NOMO-1 (cell line): ENCODE measurements around the gene POU5F2.

Source experiments
- DNase-seq, 2 experiments: peaks; one replicate each; lab custom pipeline; 2025; ENCODE audit not compliant: unreplicated experiment in 2 of 2; lab: John Stamatoyannopoulos, UW

The POU5F2 gene, protein sequence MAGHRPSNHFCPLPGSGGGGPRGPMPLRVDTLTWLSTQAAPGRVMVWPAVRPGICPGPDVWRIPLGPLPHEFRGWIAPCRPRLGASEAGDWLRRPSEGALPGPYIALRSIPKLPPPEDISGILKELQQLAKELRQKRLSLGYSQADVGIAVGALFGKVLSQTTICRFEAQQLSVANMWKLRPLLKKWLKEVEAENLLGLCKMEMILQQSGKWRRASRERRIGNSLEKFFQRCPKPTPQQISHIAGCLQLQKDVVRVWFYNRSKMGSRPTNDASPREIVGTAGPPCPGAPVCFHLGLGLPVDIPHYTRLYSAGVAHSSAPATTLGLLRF

DNA sequence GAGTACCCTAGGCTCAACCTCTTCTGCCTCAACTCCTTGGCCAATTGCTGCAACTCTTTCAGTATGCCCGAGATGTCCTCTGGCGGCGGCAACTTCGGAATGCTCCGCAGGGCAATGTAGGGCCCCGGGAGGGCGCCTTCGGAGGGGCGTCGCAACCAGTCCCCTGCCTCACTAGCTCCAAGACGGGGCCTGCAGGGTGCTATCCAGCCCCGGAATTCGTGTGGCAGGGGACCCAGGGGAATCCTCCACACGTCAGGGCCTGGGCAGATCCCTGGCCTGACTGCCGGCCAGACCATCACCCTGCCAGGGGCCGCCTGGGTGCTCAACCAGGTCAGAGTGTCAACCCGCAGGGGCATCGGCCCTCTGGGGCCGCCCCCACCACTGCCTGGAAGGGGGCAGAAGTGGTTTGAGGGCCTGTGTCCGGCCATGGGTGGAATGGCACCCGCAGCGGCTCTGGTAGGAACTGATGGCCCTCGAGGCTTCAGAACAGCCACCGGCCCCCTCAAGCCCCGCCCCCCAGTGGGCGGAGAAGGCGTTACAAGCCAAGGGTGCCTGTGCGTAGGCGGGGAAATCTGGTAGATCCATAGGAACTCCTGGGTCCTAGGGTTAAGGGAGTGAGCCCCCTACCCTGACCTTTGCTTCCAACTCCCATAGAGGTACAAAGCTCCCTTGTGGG is at the start of gene POU5F2:
Gene POU5F2, minus strand, starts transcription at position 465 of the 676 bp plus-strand sequence. Its CDS starts 37 bp downstream, at position 428.
- no peak for DNase-seq

DNA sequence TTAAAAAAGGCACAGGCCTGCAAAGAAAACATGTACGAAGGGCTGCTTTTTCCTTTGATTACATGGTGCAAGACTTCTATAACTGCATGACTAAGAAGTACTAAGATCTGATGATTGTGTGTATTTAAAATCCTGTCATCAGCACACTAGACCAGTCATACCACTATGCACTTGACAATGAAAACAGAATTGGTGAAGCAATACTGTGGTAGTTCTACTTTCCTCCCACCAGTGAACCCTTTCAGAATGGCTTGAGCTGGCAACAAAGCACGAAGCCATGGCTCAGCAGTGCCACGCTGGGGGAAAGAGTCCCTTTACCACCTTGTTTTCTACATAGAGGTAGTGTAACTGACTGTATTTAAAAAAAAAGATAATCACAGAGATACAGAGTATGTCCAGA is 49.0 kb upstream of the POU5F2 start:
- DNase-seq: no peak

DNA sequence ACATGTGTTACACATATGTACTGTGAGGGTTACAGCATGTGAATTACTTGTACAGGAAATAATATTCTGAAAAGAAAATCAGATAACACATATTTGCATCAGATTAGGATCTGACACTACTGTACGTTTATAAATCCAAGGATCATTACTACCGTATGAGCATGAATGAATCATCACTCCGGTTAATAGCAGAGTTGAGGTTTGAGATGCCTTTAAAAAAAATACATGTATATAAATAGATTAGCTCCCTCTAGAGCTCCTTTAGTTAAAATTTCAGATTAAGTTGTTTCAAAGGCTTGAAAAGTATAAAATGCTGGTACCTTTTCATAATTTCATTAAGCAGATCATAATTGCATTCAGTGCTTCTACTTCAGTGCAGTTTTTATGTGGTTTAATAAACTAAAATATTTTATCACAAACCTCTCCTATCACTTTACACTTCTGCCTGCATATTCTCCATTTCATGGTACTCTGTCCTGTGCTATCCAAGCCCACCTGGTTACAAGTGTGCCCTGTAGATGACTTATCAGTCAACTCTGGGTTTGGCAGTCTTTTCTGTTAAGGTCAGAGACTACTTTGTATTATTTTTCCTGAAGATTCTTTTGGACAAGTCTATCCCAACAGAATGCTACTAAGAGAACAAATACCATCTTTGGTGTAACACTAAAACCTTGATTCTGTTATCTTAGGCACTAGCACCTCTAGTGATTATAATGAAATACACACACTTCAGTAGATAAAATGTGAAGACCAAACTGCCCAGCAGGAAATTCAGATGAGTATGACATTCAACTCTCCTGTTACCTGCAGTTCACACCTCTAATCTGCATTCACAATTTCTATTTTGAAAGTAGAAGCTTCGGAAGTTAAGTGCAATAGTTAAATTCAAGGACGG is 48.0 kb upstream of the POU5F2 start:
- no peak for DNase-seq

DNA sequence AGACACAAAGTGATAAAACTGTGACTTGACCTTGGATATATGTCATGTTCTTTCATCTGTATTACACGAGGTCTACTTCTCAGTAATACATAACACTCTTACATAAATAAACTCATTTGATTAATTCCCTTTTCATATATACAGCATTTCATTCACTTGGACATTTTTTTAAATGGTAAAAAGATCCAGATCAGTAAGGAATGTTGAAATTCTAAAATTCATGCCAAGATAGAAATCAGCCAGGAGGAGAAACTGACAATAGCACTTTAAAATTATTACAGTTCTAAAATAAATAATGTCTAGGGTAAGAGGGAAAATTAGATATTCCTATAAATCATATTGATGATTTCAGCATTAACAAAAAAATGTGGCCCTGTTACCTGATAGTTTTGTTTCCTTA is 46.2 kb upstream of the POU5F2 start:
- DNase-seq: no peak

DNA sequence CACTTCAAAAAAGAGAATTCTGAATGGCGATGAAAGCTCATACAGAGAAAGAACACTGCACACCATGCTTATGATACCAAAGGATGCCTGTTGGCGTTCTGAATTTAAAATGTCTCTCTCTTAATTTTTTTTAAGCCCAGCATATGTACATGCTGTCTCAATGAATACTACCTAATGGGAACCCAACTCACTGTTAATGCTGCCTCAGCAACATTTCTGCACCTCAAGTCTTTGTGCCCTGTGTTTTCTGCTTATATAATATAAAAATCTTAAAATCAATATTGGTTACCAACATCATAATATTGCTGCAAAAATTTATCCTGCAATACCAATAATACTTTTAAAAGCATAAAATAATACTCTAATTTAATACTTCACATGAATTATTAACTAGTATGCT is 44.1 kb upstream of the POU5F2 start:
- DNase-seq: no peak

DNA sequence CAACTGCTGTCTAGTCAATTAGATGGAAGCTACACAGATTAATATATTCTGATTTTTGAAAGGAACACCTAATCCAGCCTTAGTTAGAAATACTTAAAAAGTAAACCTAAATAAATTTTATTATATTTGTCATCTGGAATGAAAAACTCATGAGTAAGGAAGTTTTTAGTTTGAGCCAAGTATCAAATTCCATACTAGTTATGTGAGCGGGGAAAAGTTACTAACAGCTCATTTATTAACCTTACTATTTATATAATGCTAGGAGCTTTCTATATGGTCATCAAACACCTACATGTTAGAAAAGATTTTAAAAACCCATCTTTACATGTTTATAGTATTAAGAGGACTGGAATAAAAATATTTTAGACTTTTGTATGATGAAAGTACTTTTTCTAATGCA is 41.6 kb upstream of the POU5F2 start:
- DNase-seq: no peak

DNA sequence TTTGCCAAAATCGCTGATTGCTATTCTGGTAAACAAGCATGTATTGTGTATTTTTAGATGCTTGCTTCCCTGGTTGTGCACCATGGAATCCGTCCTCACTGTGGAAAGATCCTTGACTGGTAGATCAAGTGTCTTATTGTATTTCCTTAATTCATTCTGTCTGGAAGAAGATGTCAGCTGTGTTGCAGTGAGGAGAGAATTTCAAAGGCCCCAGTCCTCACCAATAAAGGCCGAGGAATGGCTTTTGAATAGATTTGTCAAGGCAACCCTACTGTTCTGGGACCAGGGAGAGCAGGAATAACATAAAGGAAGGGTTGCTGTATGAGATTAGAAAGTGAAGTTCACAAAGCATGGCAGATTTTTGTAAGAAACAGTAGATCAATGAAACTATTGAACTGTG is 36.2 kb upstream of the POU5F2 start:
- no peak for DNase-seq

DNA sequence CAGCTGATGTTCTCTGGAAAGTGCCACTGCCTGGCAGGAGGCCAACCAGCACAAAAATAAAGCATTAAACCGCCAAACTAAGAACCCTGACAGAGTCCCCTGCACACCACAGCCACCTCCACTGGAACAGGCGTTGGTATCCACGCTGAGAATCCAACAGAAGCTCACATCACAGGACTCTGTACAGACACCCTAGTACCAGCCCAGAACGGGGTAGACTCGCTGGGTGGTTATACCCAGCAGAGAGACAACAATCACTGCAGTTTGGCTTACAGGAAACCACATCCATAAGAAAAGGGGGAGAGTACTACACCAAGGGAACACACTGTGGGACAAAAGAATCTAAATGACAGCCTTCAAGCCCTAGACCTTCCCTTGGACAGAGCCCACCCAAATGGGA is 15.0 kb upstream of the POU5F2 start:
- no peak for DNase-seq

DNA sequence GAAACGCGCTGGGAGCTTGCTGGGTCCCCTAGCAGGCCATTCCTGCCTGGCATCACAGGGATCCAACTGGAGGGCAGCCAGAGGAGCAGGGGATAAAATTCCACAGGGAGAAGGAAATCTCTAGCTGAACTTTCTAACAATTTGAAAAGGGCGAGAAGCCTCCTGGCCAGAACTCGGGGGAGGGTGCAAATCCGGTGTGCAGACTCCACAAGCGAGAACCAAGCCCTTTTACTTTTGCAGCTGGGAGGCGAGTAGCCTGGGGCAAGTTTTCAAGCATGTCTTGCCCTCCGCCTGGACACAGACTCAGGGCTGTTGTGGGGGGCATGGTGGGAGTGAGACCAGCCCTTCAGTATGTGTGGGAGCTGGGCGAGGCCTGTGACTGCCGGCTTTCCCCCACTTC is 14.3 kb upstream of the POU5F2 start:
- no peak for DNase-seq

DNA sequence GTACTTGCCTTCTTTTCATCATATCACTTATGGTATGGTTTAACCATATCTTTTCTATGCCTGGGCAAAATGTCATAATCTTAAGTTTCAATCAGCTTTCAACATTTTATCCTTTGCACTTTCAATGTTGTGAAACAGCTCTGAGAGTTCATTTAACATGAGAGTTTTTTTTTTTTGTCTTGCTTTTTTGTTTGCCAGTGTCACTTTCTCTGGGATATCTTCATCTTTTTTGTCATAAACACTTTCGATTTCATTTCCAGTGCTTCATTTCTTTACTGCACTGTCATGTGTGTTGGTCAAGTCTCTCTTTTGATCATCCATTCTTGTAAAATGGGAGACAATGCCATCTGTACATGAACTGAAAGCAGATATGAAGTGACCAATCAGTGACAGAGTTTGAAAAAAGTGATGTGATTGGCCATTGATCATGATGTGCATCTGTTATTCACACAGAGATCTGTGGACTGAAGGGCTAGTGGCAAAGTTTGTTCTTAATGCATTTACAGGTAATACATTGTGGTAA is 7.5 kb upstream of the POU5F2 start:
- DNase-seq: no peak

DNA sequence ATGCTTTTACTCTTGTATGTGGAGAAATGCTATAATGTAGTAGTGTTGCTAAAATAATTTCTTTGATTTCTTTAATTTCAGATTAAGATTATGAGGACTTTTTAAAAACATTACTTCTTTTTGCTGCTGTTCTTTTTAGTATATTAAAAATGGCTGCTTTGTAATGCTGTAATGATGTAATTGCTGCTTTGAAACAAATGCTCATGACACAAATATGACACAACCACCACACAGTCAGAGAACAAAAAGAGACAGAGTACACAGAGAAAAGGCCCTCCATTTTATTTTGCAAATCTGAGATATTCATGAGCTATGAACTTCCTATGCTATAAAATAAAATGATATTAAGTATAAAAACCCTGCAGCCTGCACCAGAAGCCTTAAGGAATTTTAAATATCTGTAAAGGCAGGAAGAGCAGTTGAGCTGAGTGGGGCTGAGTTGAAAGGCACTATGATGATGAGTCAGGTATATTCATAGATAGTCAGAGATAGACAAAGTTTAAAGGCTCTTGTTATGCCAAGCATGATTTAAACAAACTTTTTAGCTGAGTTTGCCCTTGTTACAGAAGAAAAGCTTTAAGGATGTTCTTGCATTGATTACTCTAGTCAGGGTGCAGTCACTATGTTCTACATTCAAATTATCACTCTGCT is 5.1 kb upstream of the POU5F2 start:
- DNase-seq: no peak

DNA sequence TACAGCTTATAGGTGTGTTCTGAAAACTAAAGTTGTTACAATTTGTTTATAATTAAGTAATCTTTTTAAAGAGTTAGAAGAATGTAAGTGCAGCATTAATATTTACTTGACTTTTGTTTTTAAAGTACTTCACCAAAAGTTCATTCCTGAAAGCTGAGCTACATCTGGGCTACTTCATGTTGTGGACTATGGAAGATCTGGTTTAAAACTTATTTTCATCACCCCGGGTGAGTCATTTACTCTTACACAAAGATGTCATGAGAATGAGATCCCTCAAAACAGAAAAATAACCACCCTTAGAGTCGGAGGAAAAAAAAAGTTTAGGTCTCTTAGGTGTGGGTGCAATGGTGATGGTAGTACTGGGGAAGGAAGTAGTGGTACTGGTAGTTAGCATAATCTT is 5.1 kb downstream of the POU5F2 start:
- no peak for DNase-seq

DNA sequence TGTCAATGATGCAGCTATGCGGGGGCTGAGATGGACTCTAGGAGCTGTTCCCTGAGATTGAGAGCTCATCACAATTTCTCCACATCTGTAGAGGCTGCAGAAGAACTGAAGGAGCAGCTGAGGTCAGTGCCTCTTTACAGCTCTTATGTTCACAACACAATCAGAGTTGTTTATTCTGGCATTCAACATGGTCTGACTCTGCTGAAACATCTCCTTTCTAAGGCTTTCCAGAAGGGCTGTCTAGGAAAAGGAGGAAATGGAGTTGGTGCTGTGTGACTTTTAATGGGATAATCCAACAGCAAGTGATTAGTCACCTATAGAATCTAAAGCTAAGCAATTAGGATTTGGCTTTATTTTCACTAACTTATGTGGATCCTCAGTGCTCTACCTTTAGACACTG is 6.0 kb downstream of the POU5F2 start:
- DNase-seq: no peak

DNA sequence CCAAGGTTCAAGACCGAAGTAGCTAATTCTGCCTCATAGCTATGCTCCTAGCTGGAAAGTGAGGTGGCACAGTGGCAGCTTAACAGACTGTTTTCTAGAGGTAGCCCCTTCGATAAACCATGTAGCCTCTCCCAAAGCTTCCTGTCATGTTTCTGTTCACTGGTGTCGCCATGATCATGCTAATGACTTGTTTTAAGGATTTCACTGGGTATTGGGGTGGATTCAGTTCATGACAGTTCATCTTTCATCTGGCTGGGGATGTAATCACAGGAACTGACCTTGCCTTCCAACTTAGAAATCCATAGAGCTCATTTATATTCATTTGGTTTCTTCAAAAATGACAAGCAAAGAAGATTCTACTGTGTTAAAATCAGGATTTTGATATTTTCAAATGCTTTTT is 9.4 kb downstream of the POU5F2 start:
- DNase-seq: no peak

DNA sequence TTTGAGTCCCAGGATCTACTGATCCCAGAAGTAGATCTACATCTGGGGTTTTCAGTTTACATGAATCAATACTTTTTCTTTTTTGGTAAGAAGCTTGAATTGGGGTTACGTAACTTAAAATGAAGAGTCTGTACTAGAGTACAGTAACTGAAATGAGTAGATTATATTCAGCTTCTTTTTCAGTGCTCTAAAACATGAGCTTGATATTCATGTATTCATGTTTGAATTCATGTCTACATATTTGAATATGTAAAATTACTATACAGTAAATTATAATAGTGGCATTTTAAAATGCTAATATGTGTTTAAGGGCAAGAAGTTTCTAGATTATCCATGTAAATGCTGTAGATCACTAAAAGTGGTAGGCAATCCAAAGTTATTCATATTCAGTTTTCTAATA is 14.8 kb downstream of the POU5F2 start:
- no peak for DNase-seq

DNA sequence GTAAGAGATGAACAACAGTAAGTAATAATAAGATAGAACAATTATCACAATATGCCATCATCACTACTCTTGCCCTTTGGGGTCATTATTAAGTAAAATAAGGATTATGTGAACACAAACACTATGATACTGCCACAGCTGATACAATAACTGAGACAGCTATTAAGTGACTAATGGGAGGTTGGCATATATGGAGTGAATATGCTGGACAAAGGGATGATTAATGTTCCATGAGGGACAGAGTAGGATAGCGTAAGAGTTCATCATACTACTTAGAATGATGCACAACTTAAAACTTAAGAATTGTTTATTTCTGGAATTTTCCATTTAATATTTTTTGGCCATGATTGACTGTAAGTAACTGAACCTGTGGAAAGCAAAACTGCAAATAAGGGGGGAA is 16.6 kb downstream of the POU5F2 start:
- no peak for DNase-seq

DNA sequence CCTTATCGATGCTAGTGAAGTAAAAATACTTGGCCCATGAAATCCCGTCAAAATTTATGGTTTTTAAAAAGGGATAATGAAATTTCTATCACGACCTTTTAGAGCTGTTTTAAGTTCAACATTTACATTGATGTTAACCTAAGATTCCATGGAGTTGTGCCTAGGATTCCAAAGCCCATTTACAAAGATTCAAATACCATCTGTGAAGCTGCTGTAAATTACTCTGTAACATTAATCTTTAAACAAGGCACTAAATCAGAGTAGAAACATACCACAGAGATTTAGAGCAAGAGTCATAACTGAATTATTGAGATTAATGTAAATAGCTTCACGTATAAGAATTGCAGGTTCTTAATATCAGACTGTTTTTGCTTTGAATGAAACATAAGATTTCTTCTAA is 17.7 kb downstream of the POU5F2 start:
- DNase-seq: no peak

DNA sequence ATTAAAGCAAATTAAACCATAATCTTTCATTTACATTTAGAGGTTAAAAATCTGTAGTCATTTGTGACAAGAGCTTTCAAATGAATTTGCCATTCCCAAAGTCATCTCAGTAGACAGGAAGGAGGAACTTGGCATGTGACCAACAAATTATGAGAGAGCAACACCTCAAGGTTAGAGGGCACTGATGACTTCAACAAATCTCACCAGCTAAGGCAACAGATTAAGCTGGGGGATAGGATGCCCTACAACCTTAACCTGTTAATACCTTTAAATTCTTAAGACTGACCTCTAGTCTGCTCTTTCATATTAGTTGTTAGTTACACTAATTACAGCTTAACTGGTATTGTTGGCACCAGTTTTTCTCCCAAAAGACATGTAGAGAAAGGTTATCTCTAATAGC is 18.4 kb downstream of the POU5F2 start:
- no peak for DNase-seq

DNA sequence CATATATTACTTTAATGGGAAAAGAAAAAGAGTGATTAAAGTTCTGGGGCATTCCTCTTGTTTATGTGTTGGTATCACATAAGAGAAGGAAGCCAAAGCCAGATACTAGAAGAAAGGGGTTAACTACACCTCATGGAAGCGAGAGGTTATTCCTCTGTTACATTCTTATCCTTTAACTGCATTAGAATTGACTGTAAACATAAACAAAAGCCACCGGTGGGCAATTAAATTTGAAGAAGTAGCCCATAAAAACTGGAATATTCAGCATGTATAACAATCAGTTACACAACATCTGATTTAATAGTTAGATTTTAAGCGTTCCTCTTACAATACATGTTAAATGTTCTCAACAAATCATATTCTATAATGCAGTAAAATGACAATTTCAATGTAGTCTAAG is 18.8 kb downstream of the POU5F2 start:
- DNase-seq: no peak

DNA sequence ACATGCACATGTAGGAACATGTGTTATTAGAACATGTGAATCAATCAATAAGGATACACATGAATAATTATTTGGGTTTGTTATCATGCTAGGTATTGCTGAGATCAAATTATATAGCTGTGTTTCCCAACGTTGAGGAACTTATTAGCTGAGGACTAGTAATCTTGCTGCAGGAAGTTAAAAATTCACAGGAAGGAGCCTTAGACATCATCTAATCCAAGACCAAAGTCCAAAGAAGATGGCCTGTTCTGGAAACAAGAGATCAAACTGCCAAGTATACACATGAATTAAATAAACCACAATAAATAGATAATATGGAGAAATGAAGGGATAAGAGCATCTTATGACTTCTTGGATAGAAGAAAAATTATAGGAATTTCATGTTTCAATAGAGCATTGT is 19.9 kb downstream of the POU5F2 start:
- DNase-seq: no peak

DNA sequence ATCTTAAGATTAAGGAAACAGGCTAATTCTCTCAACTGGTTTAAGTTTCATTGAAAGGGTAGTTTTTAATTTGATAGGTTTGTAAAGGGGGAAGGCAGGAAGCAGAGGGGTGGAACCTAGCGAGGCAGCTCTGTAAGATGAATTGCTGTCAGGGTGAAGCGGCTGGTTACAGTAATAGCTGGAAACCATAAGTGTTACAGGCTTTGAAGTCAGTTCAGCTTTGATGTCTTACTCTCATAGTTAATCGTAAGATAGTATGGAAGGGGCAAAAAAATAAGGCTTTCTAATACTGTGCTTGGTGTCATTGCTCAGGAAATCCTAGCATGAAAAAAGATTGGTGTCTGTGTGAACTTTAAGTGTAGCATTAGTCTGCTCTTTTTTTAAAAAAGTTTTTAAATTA is 20.3 kb downstream of the POU5F2 start:
- no peak for DNase-seq
